HepG2 (cell line): ENCODE measurements around the gene WSB2. TPM values are rescaled to one million over a fixed set of nuclear protein-coding genes. Genes with fewer than 3 reads are reported as not detected.
A peak's percentile ranks its signal among the peaks of the same experiment; 100 is the strongest.

Source experiments
- ATAC-seq: fragments of 200-7000 bp; cut with Tn5 transposase; 3 replicates; pipeline ENCODE4 v1.9.1; 2020; ENCODE audit warnings: mild to moderate bottlenecking, moderate library complexity
- BruUV-seq: library from RNA; stranded (reverse); fragments of 400-500 nt; replicated peaks from 2 replicates; lab custom pipeline; 2021; lab: Mats Ljungman, UMichigan
- CTCF ChIA-PET: fragments of 300-600 bp; formaldehyde crosslinking; extraction: SDS; loops from one replicate; lab custom pipeline; 2021; ENCODE audit warnings: low total read pairs, inconsistent platforms, low intra/inter-chr PET ratio; lab: Yijun Ruan, JAX
- POLR2A ChIA-PET: fragments of 350-600 bp; sonication (Branson Sonifier 250); formaldehyde crosslinking; loops from one replicate; lab custom pipeline; 2020; ENCODE audit warnings: antibody characterized with exemption, inconsistent platforms; lab: Yijun Ruan, JAX
- DNase-seq: peaks from one replicate; pipeline ENCODE4 v3.0.0-alpha.2; 2015; ENCODE audit warnings: low spot score
- FAIRE-seq: peaks from 3 replicates; lab custom pipeline; 2011; peaks lifted over from hg19 to GRCh38; lab: Jason Lieb, UNC
- H2AFZ ChIP-seq: one replicate; pipeline ENCODE4 v1.6.1; 2011; ENCODE audit warnings: low read length, inconsistent platforms
- H3K27ac ChIP-seq: fragments of 300-600 bp; 3 replicates; pipeline ENCODE4 v1.8.0; 2011; ENCODE audit warnings: mixed run types, mild to moderate bottlenecking, mixed read lengths, low read length, inconsistent platforms; ENCODE audit not compliant: insufficient read depth; ENCODE audit errors: extremely low read length
- H3K27me3 ChIP-seq, 2 experiments: fragments of 200-600 bp in 1 of 2; 2 replicates in 1 of 2; 3 replicates in 1 of 2; pipeline versions ENCODE4 v1.6.0 to v1.8.0; 2011; ENCODE audit warnings: low read length in 2 of 2, mild to moderate bottlenecking in 2 of 2, moderate library complexity in 2 of 2, inconsistent platforms in 1 of 2; ENCODE audit not compliant: insufficient read depth in 2 of 2, control insufficient read depth in 1 of 2
- H3K36me3 ChIP-seq, 2 experiments: fragments of 200-600 bp in 1 of 2; replicated peaks in 1 of 2; 2 replicates in 1 of 2; 3 replicates in 1 of 2; pipeline versions ENCODE4 v1.5.1 to v1.8.0; 2011; ENCODE audit warnings: low read length in 2 of 2, inconsistent platforms in 1 of 2; ENCODE audit not compliant: insufficient read depth in 2 of 2, control insufficient read depth in 1 of 2
- H3K4me1 ChIP-seq: 2 replicates; pipeline ENCODE4 v1.5.1; 2012; ENCODE audit warnings: low read length, inconsistent platforms; ENCODE audit not compliant: insufficient read depth
- H3K4me2 ChIP-seq: 2 replicates; pipeline ENCODE4 v1.6.0; 2011; ENCODE audit warnings: low read depth, low read length, inconsistent platforms
- H3K4me3 ChIP-seq, 3 experiments: fragments of 200-600 bp in 1 of 3; sonication (generic), shearing (Covaris generic) in 1 of 3; replicated peaks in 1 of 3; 2 replicates each; pipeline ENCODE4 v1.5.1; 2011 to 2016; ENCODE audit warnings: low read length in 3 of 3, inconsistent platforms in 2 of 3, low read depth in 2 of 3, mild to moderate bottlenecking in 2 of 3, control low read depth in 1 of 3, mixed read lengths in 1 of 3; ENCODE audit not compliant: insufficient read depth in 1 of 3
- H3K79me2 ChIP-seq: one replicate; pipeline ENCODE4 v1.6.1; 2011; ENCODE audit warnings: low read length, inconsistent platforms; ENCODE audit not compliant: insufficient read depth
- H3K9ac ChIP-seq: 2 replicates; pipeline ENCODE4 v1.6.0; 2011; ENCODE audit warnings: mild to moderate bottlenecking, low read depth, low read length, inconsistent platforms; ENCODE audit not compliant: insufficient read depth
- H3K9me3 ChIP-seq: 2 replicates; pipeline ENCODE4 v1.5.1; 2012; ENCODE audit warnings: mild to moderate bottlenecking, low read length
- H4K20me1 ChIP-seq: 2 replicates; pipeline ENCODE4 v1.6.0; 2011; ENCODE audit warnings: inconsistent platforms, mild to moderate bottlenecking, low read length, moderate library complexity; ENCODE audit not compliant: insufficient read depth
- AKNA ChIP-seq: sonication (generic); formaldehyde crosslinking; IDR thresholded peaks from 2 replicates; pipeline ENCODE4 v1.4.0; 2020; ENCODE audit warnings: missing genetic modification reagents, borderline replicate concordance
- ARNT ChIP-seq: fragments of 450-650 bp; IDR thresholded peaks from 2 replicates; pipeline ENCODE4 v1.6.1; 2017
- CHD2 ChIP-seq: IDR thresholded peaks from 2 replicates; pipeline ENCODE4 v1.6.1; 2011; ENCODE audit warnings: low read depth, low read length, improper control_type of control experiment
- NKX3-1 ChIP-seq: sonication (generic); formaldehyde crosslinking; IDR thresholded peaks from 2 replicates; pipeline ENCODE4 v1.5.0; 2020; ENCODE audit warnings: missing genetic modification reagents
- NR2F2 ChIP-seq: IDR thresholded peaks from 2 replicates; pipeline ENCODE4 v1.6.1; 2012; ENCODE audit warnings: low read depth, inconsistent platforms, borderline replicate concordance
- PHF5A ChIP-seq: IDR thresholded peaks from one replicate; pipeline ENCODE4 v1.6.1; 2018; ENCODE audit warnings: low read depth, missing genetic modification reagents; ENCODE audit not compliant: unreplicated experiment
- POLR2AphosphoS5 ChIP-seq: IDR thresholded peaks from 2 replicates; pipeline ENCODE4 v1.6.1; 2012; ENCODE audit warnings: low read depth, low read length
- PTBP1 ChIP-seq: fragments of 200-400 bp; formaldehyde crosslinking; IDR thresholded peaks from 2 replicates; pipeline ENCODE4 v1.6.1; 2018; ENCODE audit warnings: low read length, low read depth; ENCODE audit not compliant: poor library complexity, severe bottlenecking
- SYNCRIP ChIP-seq: fragments of 200-400 bp; formaldehyde crosslinking; IDR thresholded peaks from 2 replicates; pipeline ENCODE4 v1.6.1; 2018; ENCODE audit warnings: mild to moderate bottlenecking, low read depth, low read length; ENCODE audit not compliant: insufficient read depth
- TBL1XR1 ChIP-seq: fragments of 150-350 bp; IDR thresholded peaks from 2 replicates; pipeline ENCODE4 v1.6.1; 2014; ENCODE audit warnings: borderline replicate concordance, low read length; ENCODE audit not compliant: partially characterized antibody
- TMF1 ChIP-seq: sonication (generic); formaldehyde crosslinking; IDR thresholded peaks from 2 replicates; pipeline ENCODE4 v1.8.1; 2022; ENCODE audit warnings: low read depth, missing genetic modification reagents
- ZFP90 ChIP-seq: sonication (generic); formaldehyde crosslinking; IDR thresholded peaks from 2 replicates; pipeline ENCODE4 v1.8.0; 2022; ENCODE audit warnings: missing genetic modification reagents, mild to moderate bottlenecking, inconsistent platforms, borderline replicate concordance
- ZNF143 ChIP-seq: sonication (generic); formaldehyde crosslinking; IDR thresholded peaks from 2 replicates; pipeline ENCODE4 v1.4.0; 2020; ENCODE audit warnings: missing genetic modification reagents
- ZNF34 ChIP-seq: sonication (generic); formaldehyde crosslinking; IDR thresholded peaks from 2 replicates; pipeline ENCODE4 v1.4.0; 2020; ENCODE audit warnings: mild to moderate bottlenecking, missing genetic modification reagents, borderline replicate concordance
- ZNF749 ChIP-seq: sonication (generic); formaldehyde crosslinking; IDR thresholded peaks from 2 replicates; pipeline ENCODE4 v1.8.0; 2022; ENCODE audit warnings: mild to moderate bottlenecking, missing genetic modification reagents, moderate library complexity, borderline replicate concordance
- WGBS: methylation state at CpG from one replicate; pipeline ENCODE4 v1.1.6; 2017; ENCODE audit warnings: low lambda C conversion rate; 5-methylcytosine and 5-hydroxymethylcytosine counted together
- in situ Hi-C: cut with HindIII; loops from 2 replicates; pipeline ENCODE4 v1.10.0; 2017; ENCODE audit warnings: low pct_unique_long_range_greater_than_20kb; ENCODE audit not compliant: extremely low pct_ligation_motif_present
- intact Hi-C: fragments of 100-400 bp; cut with micrococcal nuclease; formaldehyde crosslinking; loops from one replicate; pipeline ENCODE4 v1.10.0; 2022; ENCODE audit not compliant: unreplicated experiment
- polyA plus RNA-seq, 8 experiments: library from polyadenylated mRNA; depleted of rRNA in 3 of 8; stranded (reverse) in 7 of 8; unstranded in 1 of 8; fragments of >200 nt; fragmentation: Illumina TruSeq in 4 of 8; extraction: Trizol in 4 of 8; gene quantifications; 2 replicates each; pipeline versions ENCODE4 v1.2.1 to v1.2.3, GENCODE V29; 2011 to 2016; ENCODE audit warnings: low read depth in 4 of 8, missing spikeins in 1 of 8, mixed read lengths in 1 of 8; ENCODE audit not compliant: insufficient read depth in 1 of 8
- total RNA-seq, 5 experiments: library from RNA; depleted of rRNA; stranded (reverse); fragments of >200 nt; fragmentation: Illumina TruSeq; extraction: Trizol; gene quantifications; 2 replicates each; pipeline ENCODE4 v1.2.3, GENCODE V29; 2016; ENCODE audit warnings: low read depth in 1 of 5
- TF ChIP-seq, protein P1 (sequence below): sonication (generic); formaldehyde crosslinking; IDR thresholded peaks from 2 replicates; pipeline ENCODE4 v1.5.0; 2020; ENCODE audit warnings: missing genetic modification reagents, mild to moderate bottlenecking, borderline replicate concordance

WSB2 gene
- total and polyA plus RNA-seq, 2 of the 13 experiments (the other 11 are each of a cell fraction or from before 2014, with no cell fraction given): 31.0 to 82.8 TPM

DNA sequence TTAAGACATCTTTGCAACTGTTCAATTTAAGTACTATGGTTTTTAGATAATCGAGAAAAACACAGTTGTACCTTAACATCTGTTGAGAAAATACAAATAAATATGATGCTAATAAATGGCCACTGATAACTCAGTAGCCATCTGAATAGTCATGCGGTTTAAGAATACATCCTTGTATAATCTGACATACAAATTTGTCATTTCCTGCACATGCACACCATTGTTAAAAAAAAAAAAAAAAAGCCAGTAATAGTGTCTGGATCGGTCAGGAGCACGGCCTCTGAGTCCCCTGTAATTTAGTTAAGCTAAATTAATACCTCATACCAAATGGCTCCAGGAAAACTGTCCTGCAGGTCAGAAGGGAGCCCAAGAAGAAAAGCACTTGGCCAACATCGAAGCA is 27.7 kb downstream of the WSB2 start:
- no peaks in the 10 kb centered on the region for H3K27me3 ChIP-seq
- ATAC-seq (no peak), DNase-seq (no peak), FAIRE-seq (no peak)
- TSS peak; percentile 39 for BruUV-seq
- TF ChIP-seq TBL1XR1 (no peak), PTBP1 (no peak), POLR2AphosphoS5 (no peak), PHF5A (CRISPR knock-in tag) (no peak), ZFP90 (CRISPR knock-in tag) (no peak), NR2F2 (no peak), TMF1 (no peak), NKX3-1 (CRISPR knock-in tag) (no peak), AKNA (CRISPR knock-in tag) (no peak), ZNF34 (CRISPR knock-in tag) (no peak), CHD2 (no peak), ZNF749 (no peak), SYNCRIP (no peak), ZNF143 (CRISPR knock-in tag) (no peak), ARNT (no peak)
- TF ChIP-seq, protein P1, sequence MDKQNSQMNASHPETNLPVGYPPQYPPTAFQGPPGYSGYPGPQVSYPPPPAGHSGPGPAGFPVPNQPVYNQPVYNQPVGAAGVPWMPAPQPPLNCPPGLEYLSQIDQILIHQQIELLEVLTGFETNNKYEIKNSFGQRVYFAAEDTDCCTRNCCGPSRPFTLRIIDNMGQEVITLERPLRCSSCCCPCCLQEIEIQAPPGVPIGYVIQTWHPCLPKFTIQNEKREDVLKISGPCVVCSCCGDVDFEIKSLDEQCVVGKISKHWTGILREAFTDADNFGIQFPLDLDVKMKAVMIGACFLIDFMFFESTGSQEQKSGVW (CRISPR knock-in tag): no peak
- no peak overlapping the region for H3K4me3 ChIP-seq
- peaks cover 12% of the 10 kb centered on the region for H3K4me1 ChIP-seq
- H4K20me1 ChIP-seq: no peaks in the 10 kb centered on the region
- in situ Hi-C loops: loop anchor here (5.0 kb wide), 1 partner anchor 156 kb away; no protein-coding TSS in a partner anchor
- ChIA-PET POLR2A (no interaction called here), CTCF (no interaction called here)
- WGBS: 97% methylated on average over 5 of the region's 5 CpGs
- intact Hi-C loops: no loop called here
- H3K4me2 ChIP-seq: no peak overlapping the region
- H3K9ac ChIP-seq: no peak overlapping the region
- no peaks in the 10 kb centered on the region for H3K9me3 ChIP-seq
- peaks cover 21 to 61% of the 10 kb centered on the region in 2 experiments for H3K36me3 ChIP-seq
- no peak overlapping the region for H2AFZ ChIP-seq
- H3K79me2 ChIP-seq: no peaks in the 10 kb centered on the region
- no peak overlapping the region for H3K27ac ChIP-seq
